ENCODE data around the gene CCDC40. TPM values are rescaled to one million over a fixed set of nuclear protein-coding genes. Genes with fewer than 3 reads are reported as not detected.
"Not testable (repeated sequence)": the region's sequence is repeated elsewhere in the genome, so short reads cannot be mapped to it uniquely, and the experiment has no call there.

The CCDC40 gene
- total RNA-seq, 1 experiment from 2014 or later, result 3.8 TPM

DNA sequence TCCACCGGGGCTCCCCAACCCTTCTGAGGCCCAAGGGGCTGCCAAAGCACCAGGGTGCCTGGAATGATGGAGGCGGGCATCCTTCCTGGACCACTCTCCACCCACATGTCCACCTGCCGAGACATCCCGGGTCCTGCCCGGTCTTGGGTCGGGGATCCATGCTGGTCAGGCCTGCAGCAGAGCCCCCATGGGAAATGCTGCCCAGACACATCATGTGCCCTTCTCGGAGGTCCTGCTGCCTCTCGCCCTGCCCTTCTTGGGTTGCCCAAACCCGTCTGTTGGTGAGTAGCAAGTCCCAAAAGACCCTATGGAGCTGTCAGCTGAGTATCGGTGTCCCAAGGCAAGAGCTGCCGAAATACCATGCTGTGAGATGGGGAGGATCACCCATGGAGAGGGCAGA lies 50.2 kb downstream of the CCDC40 start:
- H3K4me3 ChIP-seq (ENCODE audit: insufficient read depth, low read depth, low read length), result no peak overlapping the region
- DNase-seq, result no peak
- H3K36me3 ChIP-seq (replicated peaks; ENCODE audit: control insufficient read depth, insufficient read depth, low read length), result no peaks in the 10 kb centered on the region
- H3K27me3 ChIP-seq (ENCODE audit: control insufficient read depth, insufficient read depth, low read length), result no peaks in the 10 kb centered on the region

DNA sequence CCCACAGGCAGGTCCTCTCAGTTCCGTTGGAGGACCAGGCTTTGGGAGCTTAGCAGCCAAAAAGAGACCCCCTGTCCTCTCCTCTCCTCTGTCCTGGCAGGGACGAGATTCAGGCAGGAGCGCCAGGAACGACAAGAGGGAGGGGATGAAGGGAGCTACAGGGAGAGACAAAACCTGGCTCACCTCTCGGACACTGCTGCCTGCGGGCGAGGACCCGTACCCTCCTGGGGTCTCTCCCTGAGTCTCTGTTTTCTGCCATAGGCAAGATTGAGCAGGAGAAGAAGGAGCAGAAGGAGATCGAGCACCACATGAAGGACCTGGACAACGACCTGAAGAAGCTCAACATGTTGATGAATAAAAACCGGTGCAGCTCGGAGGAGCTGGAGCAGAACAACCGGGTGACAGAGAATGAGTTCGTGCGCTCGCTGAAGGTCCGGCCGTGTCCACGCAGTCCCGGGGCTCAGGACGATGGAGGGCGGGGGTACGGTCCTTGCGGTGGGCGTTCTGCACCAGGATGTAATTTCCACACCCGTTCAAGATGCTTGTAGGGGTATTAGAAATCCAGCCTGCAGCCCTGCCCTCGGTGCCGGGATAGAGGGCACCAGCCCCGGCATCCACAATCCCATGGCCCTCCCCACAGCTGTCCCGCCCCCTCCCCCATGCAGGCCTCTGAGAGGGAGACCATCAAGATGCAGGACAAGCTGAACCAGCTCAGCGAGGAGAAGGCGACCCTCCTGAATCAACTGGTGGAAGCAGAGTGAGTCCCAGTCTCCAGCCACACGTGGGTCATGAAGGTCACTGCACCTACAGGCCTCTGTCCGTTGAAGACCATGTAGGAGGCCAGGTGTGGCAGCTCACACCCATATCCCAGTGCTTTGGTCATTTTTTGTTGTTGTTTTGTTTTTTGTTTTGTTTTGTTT lies 51.2 kb downstream of the CCDC40 start:
- no peak for DNase-seq
- H3K36me3 ChIP-seq (replicated peaks; ENCODE audit: control insufficient read depth, insufficient read depth, low read length), result no peaks in the 10 kb centered on the region
- no peak overlapping the region for H3K4me3 ChIP-seq (ENCODE audit: insufficient read depth, low read depth, low read length)
- H3K27me3 ChIP-seq (ENCODE audit: control insufficient read depth, insufficient read depth, low read length), result no peaks in the 10 kb centered on the region

DNA sequence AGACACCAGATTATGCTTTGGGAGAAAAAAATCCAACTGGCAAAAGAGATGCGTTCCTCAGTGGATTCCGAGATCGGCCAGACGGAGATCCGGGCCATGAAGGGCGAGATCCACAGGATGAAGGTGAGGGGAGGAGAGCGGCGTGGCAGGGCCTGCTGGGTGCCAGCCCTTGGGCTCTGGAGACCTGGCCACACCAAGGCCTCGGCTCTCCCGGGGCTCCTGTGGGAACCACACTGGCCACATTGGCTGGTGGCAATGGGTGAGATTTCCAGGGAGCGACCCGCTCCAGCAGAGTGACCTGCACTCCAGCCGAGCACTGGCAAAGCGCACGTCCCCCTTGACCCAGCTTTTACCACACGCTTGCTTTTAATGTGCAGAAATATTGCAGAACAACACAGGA lies 53.3 kb downstream of the CCDC40 start:
- no peaks in the 10 kb centered on the region for H3K36me3 ChIP-seq (replicated peaks; ENCODE audit: control insufficient read depth, insufficient read depth, low read length)
- H3K27me3 ChIP-seq (ENCODE audit: control insufficient read depth, insufficient read depth, low read length), result no peaks in the 10 kb centered on the region
- DNase-seq, result no peak
- no peak overlapping the region for H3K4me3 ChIP-seq (ENCODE audit: insufficient read depth, low read depth, low read length)

DNA sequence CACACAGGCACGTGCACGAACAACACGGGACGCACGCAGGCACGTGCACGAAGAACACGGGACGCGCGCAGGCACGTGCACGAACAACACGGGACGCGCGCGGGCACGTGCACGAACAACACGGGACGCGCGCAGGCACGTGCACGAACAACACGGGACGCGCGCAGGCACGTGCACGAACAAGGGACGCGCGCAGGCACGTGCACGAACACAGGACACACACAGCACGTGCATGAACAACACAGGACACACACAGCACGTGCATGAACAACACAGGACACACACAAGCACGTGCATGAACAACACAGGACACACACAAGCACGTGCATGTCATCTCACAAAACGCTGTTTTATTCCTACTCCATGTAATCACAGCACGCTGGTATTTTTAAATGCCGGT lies 53.7 kb downstream of the CCDC40 start:
- not testable (repeated sequence) for H3K27me3 ChIP-seq (ENCODE audit: control insufficient read depth, insufficient read depth, low read length); DNase-seq; H3K36me3 ChIP-seq (replicated peaks; ENCODE audit: control insufficient read depth, insufficient read depth, low read length); H3K4me3 ChIP-seq (ENCODE audit: insufficient read depth, low read depth, low read length)

DNA sequence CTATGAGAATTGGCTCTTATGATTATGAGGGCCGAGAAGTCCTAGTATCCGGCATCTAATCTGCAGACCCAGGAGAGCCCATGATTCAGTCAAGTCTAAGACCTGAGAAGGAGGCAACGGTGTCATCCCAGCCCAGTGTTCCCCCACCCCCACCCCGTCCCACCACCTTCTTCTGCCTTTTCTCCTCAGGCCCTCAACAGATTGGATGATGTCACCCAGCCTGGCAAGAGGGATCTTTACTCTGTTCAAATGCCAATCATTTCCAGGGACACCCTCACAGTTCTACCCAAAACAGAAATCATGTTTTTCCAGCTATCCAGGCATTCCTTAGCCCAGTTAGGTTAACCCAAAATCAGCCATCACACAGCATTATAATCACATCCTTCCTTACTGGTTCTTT lies 54.9 kb downstream of the CCDC40 start:
- H3K36me3 ChIP-seq (replicated peaks; ENCODE audit: control insufficient read depth, insufficient read depth, low read length), result no peaks in the 10 kb centered on the region
- no peaks in the 10 kb centered on the region for H3K27me3 ChIP-seq (ENCODE audit: control insufficient read depth, insufficient read depth, low read length)
- H3K4me3 ChIP-seq (ENCODE audit: insufficient read depth, low read depth, low read length), result no peak overlapping the region
- DNase-seq, result peak; percentile 42

DNA sequence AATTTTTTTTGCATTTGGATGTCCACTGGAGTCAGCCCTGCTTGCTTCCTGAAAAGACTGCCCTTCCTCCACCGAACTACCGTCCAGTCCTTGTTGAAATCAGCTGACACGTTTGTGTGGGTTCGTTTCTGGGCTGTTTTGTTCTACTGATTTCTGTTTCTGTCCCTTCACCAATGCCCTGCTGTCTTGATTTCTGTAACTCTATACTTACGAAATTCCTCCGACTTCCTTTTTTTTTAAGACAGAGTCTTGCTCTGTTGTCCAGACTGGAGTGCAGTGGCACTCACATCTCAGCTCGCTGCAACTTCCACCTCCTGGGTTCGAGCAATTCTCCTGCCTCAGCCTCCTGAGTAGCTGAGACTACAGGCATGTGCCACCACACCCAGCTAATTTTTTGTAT lies 56.5 kb downstream of the CCDC40 start:
- Histone ChIP-seq H3K36me3 (replicated peaks; ENCODE audit: control insufficient read depth, insufficient read depth, low read length) (no peaks in the 10 kb centered on the region), H3K27me3 (ENCODE audit: control insufficient read depth, insufficient read depth, low read length) (no peaks in the 10 kb centered on the region), H3K4me3 (ENCODE audit: insufficient read depth, low read depth, low read length) (no peak overlapping the region)
- DNase-seq, result no peak

DNA sequence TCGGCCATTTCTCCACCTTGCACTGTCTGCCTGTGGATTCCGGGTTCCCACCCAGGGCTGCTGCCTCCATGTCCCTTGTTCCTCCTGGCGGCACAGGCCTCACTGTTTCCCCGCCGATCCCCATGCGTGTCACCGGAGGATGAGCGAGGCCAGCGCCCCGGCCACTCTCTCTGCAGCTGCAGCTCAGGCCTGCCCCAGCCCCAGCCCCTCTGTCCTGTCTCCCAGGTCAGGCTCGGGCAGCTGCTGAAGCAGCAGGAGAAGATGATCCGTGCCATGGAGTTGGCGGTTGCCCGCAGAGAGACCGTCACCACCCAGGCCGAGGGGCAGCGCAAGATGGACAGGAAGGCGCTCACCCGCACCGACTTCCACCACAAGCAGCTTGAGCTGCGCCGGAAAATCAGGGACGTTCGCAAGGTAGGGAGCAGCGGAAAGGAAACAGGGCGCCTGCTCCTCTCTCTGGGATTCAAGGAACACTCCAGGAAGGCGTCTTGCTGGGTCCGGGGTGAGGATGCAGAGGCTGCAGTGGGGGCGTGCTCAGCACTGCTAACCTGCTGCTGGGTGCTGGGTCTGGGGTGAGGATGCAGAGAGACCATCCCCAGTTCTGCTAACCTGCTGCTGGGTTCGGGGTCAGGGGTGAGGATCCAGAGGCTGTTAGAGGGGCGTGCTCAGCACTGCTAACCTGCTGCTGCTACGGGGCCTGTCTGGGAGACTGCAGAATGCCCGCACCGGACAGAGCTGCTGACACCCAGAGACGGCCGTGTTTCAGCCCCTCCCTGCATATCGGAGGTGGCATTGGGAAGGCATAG lies 58.8 kb downstream of the CCDC40 start:
- peak; percentile 35 for DNase-seq
- Histone ChIP-seq H3K36me3 (replicated peaks; ENCODE audit: control insufficient read depth, insufficient read depth, low read length) (no peaks in the 10 kb centered on the region), H3K27me3 (ENCODE audit: control insufficient read depth, insufficient read depth, low read length) (no peaks in the 10 kb centered on the region), H3K4me3 (ENCODE audit: insufficient read depth, low read depth, low read length) (no peak overlapping the region)

DNA sequence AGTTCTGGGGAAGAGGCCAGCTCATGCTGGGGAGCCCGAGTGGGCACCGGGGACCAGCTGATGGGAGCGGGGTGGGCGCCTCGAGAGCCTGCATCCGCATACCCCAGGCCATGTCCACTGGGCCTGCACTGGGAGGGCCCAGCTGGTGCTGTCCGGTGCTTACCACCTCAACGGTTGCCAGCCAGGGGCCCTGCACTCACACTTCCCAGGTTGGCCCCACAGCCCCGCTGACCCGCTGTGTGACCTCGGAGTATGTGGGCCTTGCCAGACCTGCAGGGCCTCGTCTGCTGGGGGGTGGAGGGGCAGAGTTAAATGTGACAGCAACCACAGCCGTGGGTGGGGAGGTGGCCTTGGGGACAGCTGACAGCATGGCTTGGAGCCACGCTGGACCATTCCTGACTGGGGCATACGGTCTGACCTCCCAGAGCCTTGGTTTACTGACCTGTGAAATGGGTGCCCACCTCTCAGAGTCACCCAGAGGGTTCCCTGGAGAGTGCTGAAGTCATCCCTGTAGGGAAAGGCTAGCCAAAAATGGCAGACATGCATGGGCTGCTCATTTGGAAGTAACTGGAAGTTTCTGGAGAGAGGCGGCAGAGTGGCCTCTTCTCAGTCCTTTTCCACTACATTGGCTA lies 59.5 kb downstream of the CCDC40 start:
- H3K27me3 ChIP-seq (ENCODE audit: control insufficient read depth, insufficient read depth, low read length), result no peaks in the 10 kb centered on the region
- no peaks in the 10 kb centered on the region for H3K36me3 ChIP-seq (replicated peaks; ENCODE audit: control insufficient read depth, insufficient read depth, low read length)
- H3K4me3 ChIP-seq (ENCODE audit: insufficient read depth, low read depth, low read length), result no peak overlapping the region
- DNase-seq, result peak; percentile 34

DNA sequence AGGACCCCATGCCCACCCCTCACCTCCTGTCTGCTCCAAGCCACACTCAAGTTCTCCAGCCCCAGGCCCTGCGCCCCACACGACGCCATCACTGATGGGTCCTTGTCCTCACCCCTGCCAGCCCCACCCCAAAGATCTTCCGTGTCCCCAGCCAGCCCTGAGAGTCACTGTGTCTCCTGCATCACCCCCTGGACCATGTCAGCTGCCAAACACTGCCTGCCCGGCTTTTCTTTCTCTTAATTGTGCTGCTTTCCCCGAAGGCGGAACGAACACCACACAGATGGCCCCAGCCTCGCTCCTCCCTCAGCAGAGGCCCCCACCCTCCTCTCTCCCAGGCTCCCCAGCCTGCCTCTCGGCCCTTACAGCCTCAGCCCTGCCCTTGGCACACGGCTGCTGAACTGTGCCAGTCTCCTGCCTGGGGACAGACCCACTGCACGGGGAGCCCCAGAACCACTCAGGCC lies 60.1 kb downstream of the CCDC40 start:
- Histone ChIP-seq H3K36me3 (replicated peaks; ENCODE audit: control insufficient read depth, insufficient read depth, low read length) (no peaks in the 10 kb centered on the region), H3K4me3 (ENCODE audit: insufficient read depth, low read depth, low read length) (no peak overlapping the region), H3K27me3 (ENCODE audit: control insufficient read depth, insufficient read depth, low read length) (no peaks in the 10 kb centered on the region)
- DNase-seq, result peak; percentile 35

DNA sequence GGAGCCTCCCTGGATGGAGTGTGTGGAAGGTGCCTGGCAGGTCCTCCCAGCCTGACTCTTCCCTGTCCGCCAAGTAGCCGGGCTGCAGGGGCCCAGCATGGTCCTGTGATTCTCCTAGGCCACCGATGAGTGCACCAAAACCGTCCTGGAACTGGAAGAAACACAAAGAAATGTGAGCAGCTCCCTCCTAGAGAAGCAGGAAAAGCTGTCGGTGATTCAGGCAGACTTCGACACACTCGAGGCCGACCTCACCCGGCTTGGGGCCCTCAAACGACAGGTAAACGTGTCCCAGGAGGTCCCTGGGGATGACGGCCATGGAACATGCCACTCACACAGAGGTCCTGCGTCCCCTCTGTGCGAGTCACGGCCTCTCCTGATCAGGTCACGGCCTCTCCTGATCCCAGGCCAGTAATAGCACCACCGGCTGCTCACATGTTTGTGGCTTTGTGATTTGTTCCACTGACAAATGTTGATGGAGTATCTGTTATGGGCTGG lies 60.7 kb downstream of the CCDC40 start:
- Histone ChIP-seq H3K4me3 (ENCODE audit: insufficient read depth, low read depth, low read length) (no peak overlapping the region), H3K27me3 (ENCODE audit: control insufficient read depth, insufficient read depth, low read length) (no peaks in the 10 kb centered on the region), H3K36me3 (replicated peaks; ENCODE audit: control insufficient read depth, insufficient read depth, low read length) (no peaks in the 10 kb centered on the region)
- DNase-seq, result peak; percentile 25

DNA sequence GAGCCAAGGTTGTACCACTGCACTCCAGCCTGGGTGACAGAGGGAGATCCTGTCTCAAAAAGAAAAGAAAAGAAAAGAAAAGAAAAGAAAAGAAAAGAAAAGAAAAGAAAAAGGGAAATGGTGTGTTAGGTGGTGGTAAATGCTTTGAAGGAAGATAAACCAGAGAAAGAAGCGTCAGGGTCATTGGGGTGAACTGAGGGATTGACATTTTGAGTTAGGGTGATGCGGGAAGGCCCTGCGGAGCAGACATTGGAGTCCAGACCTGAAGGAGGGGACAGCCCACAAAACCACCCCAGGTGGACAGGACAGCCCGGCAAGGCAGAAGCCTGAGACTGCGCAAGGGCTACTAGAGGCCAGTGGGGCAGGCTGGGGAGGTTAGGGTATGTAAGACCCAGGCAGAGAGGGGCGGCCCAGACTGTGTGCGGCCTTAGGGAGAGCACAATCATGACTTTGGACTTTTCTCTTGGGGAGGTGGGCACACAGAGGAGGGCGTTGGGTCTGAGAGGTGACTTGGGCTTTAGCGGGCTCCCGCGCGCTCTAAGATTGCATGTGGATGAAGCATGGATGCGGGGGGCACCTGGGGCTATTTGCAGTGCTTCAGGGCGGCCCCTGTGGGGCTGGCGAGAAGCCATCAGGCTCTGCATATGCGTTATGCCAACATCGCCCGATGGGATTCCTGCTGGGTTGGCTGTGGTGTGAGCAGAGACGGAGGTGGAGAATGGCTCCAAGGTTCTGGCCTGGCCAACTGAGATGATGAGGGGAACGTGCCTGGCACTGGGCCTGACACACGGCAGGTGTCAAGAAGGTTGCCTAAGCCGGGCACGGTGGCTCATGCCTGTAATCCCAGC lies 61.6 kb downstream of the CCDC40 start:
- no peak for DNase-seq
- H3K36me3 ChIP-seq (replicated peaks; ENCODE audit: control insufficient read depth, insufficient read depth, low read length), result no peaks in the 10 kb centered on the region
- H3K4me3 ChIP-seq (ENCODE audit: insufficient read depth, low read depth, low read length), result no peak overlapping the region
- H3K27me3 ChIP-seq (ENCODE audit: control insufficient read depth, insufficient read depth, low read length), result peaks cover 2% of the 10 kb centered on the region; the same call in 1 of the 2 replicates

DNA sequence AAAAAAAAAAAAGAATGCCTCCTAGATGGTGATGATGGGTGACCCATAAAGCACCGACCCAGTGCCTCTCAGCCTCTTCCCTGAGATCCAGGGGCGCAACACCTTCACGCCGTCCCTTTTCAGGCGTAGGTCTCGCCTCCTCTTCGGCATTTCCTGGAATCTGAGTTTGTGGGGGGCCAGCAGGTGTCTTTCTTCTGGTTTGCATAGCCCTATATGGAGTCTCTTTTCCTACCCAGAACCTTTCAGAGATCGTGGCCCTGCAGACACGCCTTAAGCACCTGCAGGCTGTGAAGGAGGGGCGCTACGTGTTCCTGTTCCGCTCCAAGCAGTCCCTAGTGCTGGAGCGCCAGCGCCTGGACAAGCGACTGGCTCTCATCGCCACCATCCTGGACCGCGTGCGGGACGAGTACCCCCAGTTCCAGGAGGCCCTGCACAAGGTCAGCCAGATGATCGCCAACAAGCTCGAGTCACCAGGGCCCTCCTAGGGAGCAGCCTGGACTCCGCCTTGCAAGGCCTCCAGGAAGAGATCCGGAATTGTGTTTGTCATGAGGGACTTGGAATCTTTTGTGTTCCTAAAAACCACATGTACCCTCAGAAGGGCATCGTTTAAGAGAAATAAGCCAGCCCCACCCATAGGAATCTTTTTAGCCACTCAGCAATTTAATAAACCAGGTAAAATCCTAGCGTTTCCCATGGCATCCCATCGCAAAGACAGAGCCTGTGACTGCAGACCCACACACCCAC lies 63.0 kb downstream of the CCDC40 start:
- DNase-seq, result no peak
- H3K36me3 ChIP-seq (replicated peaks; ENCODE audit: control insufficient read depth, insufficient read depth, low read length), result no peaks in the 10 kb centered on the region
- no peak overlapping the region for H3K4me3 ChIP-seq (ENCODE audit: insufficient read depth, low read depth, low read length)
- H3K27me3 ChIP-seq (ENCODE audit: control insufficient read depth, insufficient read depth, low read length), result peaks cover 2% of the 10 kb centered on the region; the same call in 1 of the 2 replicates

DNA sequence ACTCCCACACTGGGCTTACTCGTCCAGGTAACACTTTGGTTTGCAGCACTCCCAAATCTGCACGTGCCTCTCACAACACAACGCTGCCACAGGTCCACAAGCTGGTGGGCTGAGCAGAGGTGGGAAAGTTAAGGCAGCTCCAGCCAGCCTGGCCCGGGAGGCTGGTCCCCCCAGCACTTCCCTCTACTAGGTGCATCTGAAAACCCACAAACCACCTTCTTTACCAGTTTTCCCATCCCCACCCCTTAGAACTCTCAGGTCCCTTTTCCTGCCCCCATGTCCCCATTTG lies 63.5 kb downstream of the CCDC40 start:
- Histone ChIP-seq H3K4me3 (ENCODE audit: insufficient read depth, low read depth, low read length) (no peak overlapping the region), H3K27me3 (ENCODE audit: control insufficient read depth, insufficient read depth, low read length) (peaks cover 2% of the 10 kb centered on the region; the same call in 1 of the 2 replicates), H3K36me3 (replicated peaks; ENCODE audit: control insufficient read depth, insufficient read depth, low read length) (no peaks in the 10 kb centered on the region)
- no peak for DNase-seq

Measured in H7 (cell line).